Stomach smooth muscle (tissue), 2 donors: Measurements from ENCODE around the gene SPIRE2.
"Not testable (repeated sequence)": the region's sequence is repeated elsewhere in the genome, so short reads cannot be mapped to it uniquely, and the experiment has no call there.

Experiments used
- H3K27ac ChIP-seq: one replicate; pipeline ENCODE4 v1.7.0; 2013; ENCODE audit warnings: mild to moderate bottlenecking, low read length, inconsistent platforms
- H3K27me3 ChIP-seq, 2 donors: one replicate each; pipeline ENCODE4 v1.7.0; 2013; ENCODE audit warnings: low read length in 2 of 2; ENCODE audit not compliant: insufficient read depth in 2 of 2, control insufficient read depth in 1 of 2
- H3K36me3 ChIP-seq, 2 donors: one replicate each; pipeline ENCODE4 v1.7.0; 2013; ENCODE audit warnings: low read length in 2 of 2; ENCODE audit not compliant: control insufficient read depth in 2 of 2, insufficient read depth in 2 of 2
- H3K4me1 ChIP-seq: one replicate; pipeline ENCODE4 v1.7.0; 2013; ENCODE audit warnings: low read length; ENCODE audit not compliant: control insufficient read depth, insufficient read depth
- H3K4me3 ChIP-seq, 2 donors: one replicate each; pipeline ENCODE4 v1.7.0; 2013; ENCODE audit warnings: low read length in 2 of 2
- H3K9ac ChIP-seq, 2 donors: one replicate each; pipeline ENCODE4 v1.7.0; 2013; ENCODE audit warnings: low read length in 2 of 2, mild to moderate bottlenecking in 1 of 2
- H3K9me3 ChIP-seq, 2 donors: one replicate each; pipeline ENCODE4 v1.7.0; 2013; ENCODE audit warnings: low read length in 2 of 2; ENCODE audit not compliant: control insufficient read depth in 2 of 2
- donor health status: healthy.
- donor health status: Pancreatic carcinoma.

The SPIRE2 gene

DNA sequence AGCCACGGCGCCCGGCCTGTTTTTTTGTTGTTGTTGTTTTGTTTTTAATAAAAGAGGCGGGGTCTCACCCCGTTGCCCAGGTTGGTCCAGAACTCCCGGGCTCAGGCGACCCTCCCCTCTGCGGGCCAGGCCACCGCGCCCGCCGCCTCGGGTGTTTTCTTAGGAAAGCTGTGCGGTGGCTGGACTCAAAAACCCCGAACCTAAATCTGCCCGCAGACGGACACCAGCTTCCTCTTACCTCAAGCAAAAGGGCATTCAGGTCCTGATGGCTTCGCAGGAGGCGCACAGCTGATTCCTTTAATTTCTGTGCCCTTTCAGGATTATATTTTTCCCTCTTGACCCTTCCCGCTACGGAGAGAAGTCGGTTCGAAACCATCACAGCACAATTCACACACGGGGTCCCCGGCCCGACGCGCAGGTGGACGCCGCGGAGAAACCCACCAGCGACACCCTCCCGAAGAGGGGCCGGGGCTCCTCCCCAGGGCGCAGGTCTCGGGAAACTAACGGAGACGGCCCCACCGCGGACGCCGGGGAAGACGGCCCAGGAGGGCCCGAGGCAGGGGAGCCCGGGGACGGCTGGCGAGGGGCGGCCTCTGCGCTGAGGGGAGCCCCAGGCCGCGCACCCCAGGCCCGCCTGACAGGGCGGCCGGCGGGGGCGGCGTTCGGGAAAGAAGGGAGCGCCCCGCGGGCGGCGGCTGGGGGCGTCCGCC, 12.5 kb upstream of the SPIRE2 start:
- Histone ChIP-seq H3K4me1 (peaks cover 4% of the 10 kb centered on the region), H3K36me3 (no peaks in the 10 kb centered on the region), H3K27ac (no peak overlapping the region), H3K9ac (no peak overlapping the region), H3K4me3 (peak overlapping the region; percentile 25 to 81), H3K9me3 (no peaks in the 10 kb centered on the region), H3K27me3 (peaks cover 3 to 5% of the 10 kb centered on the region in 2 donors)

DNA sequence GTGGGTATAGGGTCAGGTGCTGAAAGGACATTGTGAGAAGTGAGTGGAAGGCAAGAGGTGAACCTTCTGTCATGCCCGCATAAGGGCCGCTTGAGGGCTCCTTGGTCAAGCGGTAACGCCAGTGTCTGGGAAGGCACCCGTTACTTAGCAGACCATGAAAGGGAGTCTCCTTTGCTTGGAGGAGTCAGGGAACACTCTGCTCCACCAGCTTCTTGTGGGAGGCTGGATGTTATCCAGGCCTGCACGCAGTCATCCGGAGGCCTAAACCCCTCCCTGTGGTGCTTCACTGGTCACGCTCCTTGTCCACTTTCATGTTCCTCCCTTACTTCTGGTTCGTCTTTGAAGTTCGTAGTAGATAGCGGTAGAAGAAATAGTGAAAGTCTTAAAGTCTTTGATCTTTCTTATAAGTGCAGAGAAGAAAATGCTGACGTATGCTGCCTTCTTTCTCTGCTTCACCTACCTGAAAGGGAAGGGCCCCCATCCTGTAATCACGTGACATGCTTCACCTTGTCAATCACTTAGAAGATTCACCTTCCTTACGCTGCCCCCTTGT, 9.3 kb upstream of the SPIRE2 start:
- not testable (repeated sequence) for H3K27me3 ChIP-seq, H3K9ac ChIP-seq, H3K4me3 ChIP-seq, H3K27ac ChIP-seq, H3K4me1 ChIP-seq, H3K9me3 ChIP-seq, H3K36me3 ChIP-seq

DNA sequence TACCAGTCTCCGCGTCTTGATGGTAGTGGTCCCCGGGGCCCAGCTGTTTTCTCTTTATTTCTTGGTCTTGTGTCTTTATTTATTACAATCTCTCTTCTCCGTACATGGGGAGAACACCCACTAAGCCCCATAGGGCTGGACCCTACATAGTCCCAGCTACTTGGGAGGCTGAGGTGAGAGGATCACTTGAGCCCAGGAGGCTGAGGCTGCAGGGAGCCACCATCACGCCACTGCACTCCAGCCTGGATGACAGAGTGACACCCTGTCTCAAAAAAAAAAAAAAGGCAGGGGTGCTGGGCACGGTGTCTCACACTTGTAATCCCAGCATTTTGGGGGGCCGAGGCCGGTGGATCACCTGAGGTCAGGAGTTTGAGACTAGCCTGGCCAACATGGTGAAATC, 8.8 kb upstream of the SPIRE2 start:
- H3K27me3 ChIP-seq, H3K4me3 ChIP-seq, H3K36me3 ChIP-seq, H3K4me1 ChIP-seq, H3K27ac ChIP-seq, H3K9ac ChIP-seq, H3K9me3 ChIP-seq: not testable (repeated sequence)

- H3K4me1 ChIP-seq = no peaks in the 10 kb centered on the region
- no peaks in the 10 kb centered on the region for H3K36me3 ChIP-seq
- H3K4me3 ChIP-seq = no peak overlapping the region
- no peak overlapping the region for H3K9ac ChIP-seq
- no peaks in the 10 kb centered on the region for H3K9me3 ChIP-seq
- no peak overlapping the region for H3K27ac ChIP-seq
- no peaks in the 10 kb centered on the region for H3K27me3 ChIP-seq
These were observed 6.7 kb upstream of the SPIRE2 start for GRCh38 chr16:89821438-89822187.

DNA sequence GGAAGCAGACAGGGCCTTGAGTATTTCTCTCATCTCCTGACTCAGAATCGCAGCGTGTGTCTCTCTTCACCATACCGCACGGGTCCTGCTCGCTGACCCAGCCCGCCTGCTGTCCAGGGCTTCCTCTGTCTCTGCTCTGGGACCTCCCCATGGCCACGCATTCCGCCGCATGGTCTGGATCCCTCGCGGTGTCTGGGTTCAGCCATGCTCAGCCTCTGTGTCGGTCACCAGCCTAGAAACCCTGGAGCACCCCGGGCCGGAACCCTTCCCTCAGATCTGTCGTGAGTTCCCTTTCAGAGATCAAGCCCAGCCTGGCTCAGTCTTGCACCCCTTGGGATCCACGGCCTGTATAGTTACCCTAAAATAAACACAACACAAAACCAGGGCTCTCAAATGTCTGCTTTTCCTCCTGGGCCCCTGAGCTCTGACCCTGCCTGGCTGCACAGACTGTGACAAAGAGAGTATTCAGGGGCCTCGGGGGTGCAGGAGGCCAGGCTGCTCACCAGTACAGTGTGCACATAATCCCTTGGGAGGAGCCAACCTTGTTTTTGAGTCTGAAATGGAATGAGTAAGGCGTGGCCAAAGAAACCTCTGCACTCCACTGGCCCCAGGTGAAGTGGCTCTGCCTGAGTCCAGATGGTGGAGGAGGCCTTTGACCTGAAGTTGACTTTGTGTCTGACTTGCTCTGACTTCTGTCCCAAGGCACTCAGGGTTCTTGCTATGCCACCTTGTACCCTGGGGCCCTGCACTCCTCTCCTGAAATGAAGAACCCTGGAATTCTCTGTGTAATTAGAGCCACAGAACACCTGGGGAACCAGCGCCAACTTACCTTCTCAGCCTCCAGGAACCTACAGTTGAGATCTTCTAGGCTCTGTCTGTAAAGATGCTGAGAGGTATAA, 5.8 kb upstream of the SPIRE2 start:
- Histone ChIP-seq H3K9ac (no peak overlapping the region), H3K36me3 (no peaks in the 10 kb centered on the region), H3K9me3 (no peaks in the 10 kb centered on the region), H3K4me3 (no peak overlapping the region), H3K27ac (no peak overlapping the region), H3K27me3 (no peaks in the 10 kb centered on the region), H3K4me1 (peaks cover 2% of the 10 kb centered on the region)

DNA sequence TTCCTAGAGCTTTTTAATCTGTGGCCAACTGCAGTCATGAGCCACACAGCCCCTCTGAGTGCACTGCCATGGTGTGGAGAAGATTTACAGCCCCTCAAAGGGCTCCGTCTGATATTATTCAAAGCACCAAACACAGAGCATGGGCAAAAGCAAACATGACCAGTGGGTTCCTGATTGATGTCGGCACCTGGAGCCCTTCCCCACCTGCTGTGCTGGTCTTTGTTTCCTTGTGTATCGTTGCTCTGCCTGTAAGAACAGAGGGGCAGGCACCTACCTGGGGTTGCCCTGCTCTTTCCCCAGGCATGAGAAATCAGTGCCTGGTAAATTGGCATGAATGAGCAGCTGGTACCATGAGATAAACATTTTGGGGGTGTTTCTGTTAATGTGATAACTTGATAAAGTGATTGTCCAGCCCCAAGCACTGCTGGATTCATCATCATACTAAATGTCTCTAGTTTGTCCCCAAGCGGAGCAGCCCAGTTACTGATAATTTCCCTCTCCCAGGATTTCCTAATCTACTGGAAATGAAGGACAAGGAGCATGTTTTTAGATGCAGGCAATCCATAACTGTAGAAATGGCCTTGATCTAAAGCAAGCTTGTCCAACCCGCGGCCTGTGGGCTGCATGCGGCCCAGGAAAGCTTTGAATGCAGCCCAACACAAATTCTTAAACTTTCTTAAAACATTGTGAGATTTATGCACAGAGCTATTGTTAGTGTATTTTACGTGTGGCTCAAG, 5.0 kb upstream of the SPIRE2 start:
- no peak overlapping the region for H3K4me3 ChIP-seq
- peaks cover 7% of the 10 kb centered on the region for H3K4me1 ChIP-seq
- H3K9ac ChIP-seq = no peak overlapping the region
- no peaks in the 10 kb centered on the region for H3K9me3 ChIP-seq
- H3K36me3 ChIP-seq = no peaks in the 10 kb centered on the region
- no peaks in the 10 kb centered on the region for H3K27me3 ChIP-seq
- H3K27ac ChIP-seq = no peak overlapping the region

DNA sequence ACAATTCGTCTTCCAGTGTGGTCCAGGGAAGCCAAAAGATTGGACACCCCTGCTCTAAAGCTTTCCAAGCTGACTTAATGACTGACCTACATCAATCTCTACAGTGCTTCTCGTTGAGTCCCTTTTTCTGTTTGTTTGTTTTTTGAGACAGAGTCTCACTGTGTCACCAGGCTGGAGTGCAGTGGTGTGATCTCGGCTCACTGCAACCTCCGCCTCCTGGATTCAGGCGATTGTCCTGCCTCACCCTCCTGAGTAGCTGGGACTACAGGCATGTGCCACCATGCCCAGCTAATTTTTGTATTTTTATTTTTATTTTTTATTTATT, 4.5 kb upstream of the SPIRE2 start:
- H3K36me3 ChIP-seq, H3K9me3 ChIP-seq, H3K27me3 ChIP-seq, H3K4me3 ChIP-seq, H3K27ac ChIP-seq, H3K9ac ChIP-seq: not testable (repeated sequence)
- peaks cover 11% of the 10 kb centered on the region for H3K4me1 ChIP-seq

- H3K4me3 ChIP-seq = no peak overlapping the region
- H3K4me1 ChIP-seq = peaks cover 14% of the 10 kb centered on the region
- no peak overlapping the region for H3K9ac ChIP-seq
These were observed 1.5 kb upstream of the SPIRE2 start for GRCh38 chr16:89826531-89827382.

GRCh38 chr16:89827383-89828198, 684 bp upstream of the SPIRE2 start:
- Histone ChIP-seq H3K36me3 (no peaks in the 10 kb centered on the region), H3K4me3 (peak overlapping the region; percentile 59 to 61), H3K27me3 (no peaks in the 10 kb centered on the region), H3K9ac (peak overlapping the region in 1 of 2 donors; percentile 29), H3K27ac (no peak overlapping the region), H3K9me3 (no peaks in the 10 kb centered on the region), H3K4me1 (peaks cover 14% of the 10 kb centered on the region)

More at GRCh38 chr16:89826531-89827382, 1.5 kb upstream of the SPIRE2 start:
- no peaks in the 10 kb centered on the region for H3K36me3 ChIP-seq
- H3K9me3 ChIP-seq = no peaks in the 10 kb centered on the region
- H3K27ac ChIP-seq = no peak overlapping the region
- H3K27me3 ChIP-seq = no peaks in the 10 kb centered on the region
